ENCODE results near the gene RAB40C.
A peak's percentile ranks its signal among the peaks of the same experiment; 100 is the strongest.

The RAB40C gene

GRCh38 chr16:648781-649589 lies 59.1 kb downstream of the RAB40C start, which contains the start of gene WDR90:
Gene WDR90 (plus strand): TSS chr16:649365. CDS start chr16:649417, 52 bp downstream.
- peak; percentile 86 for DNase-seq

GRCh38 chr16:649631-650030 lies 59.8 kb downstream of the RAB40C start:
- DNase-seq: no peak

GRCh38 chr16:651844-652243 lies 62.0 kb downstream of the RAB40C start:
- DNase-seq: no peak

GRCh38 chr16:652454-653305 lies 62.8 kb downstream of the RAB40C start:
- no peak for DNase-seq

GRCh38 chr16:654034-654433 lies 64.2 kb downstream of the RAB40C start:
- DNase-seq: no peak

GRCh38 chr16:657487-657886 lies 67.6 kb downstream of the RAB40C start:
- DNase-seq: no peak

GRCh38 chr16:658679-659571 lies 69.1 kb downstream of the RAB40C start:
- no peak for DNase-seq

- no peak for DNase-seq
Measured at GRCh38 chr16:659618-660017, 69.8 kb downstream of the RAB40C start.

- no peak for DNase-seq
Measured at GRCh38 chr16:660132-660458, 70.2 kb downstream of the RAB40C start.

GRCh38 chr16:660459-661183 lies 70.8 kb downstream of the RAB40C start:
- peak; percentile 65 for DNase-seq

- no peak for DNase-seq
Measured at GRCh38 chr16:661184-661821, 71.4 kb downstream of the RAB40C start.

GRCh38 chr16:662095-662494 lies 72.2 kb downstream of the RAB40C start:
- no peak for DNase-seq

GRCh38 chr16:662597-662996 lies 72.7 kb downstream of the RAB40C start:
- no peak for DNase-seq

GRCh38 chr16:666572-666971 lies 76.7 kb downstream of the RAB40C start:
- DNase-seq: no peak

- DNase-seq: no peak
Measured at GRCh38 chr16:667113-667779, 77.4 kb downstream of the RAB40C start.

GRCh38 chr16:667780-668518 lies 78.1 kb downstream of the RAB40C start, which contains the start of gene RHOT2:
Gene RHOT2 (plus strand): TSS chr16:668132. CDS start chr16:668200, 68 bp downstream.
- peak; percentile 88 for DNase-seq

GRCh38 chr16:668519-669171 lies 78.8 kb downstream of the RAB40C start:
- DNase-seq: no peak

- no peak for DNase-seq
Measured at GRCh38 chr16:669666-670065, 79.8 kb downstream of the RAB40C start.

GRCh38 chr16:670485-671352 lies 80.9 kb downstream of the RAB40C start:
- no peak for DNase-seq
